ENCODE results near the gene ELFN2.

The ELFN2 gene

DNA sequence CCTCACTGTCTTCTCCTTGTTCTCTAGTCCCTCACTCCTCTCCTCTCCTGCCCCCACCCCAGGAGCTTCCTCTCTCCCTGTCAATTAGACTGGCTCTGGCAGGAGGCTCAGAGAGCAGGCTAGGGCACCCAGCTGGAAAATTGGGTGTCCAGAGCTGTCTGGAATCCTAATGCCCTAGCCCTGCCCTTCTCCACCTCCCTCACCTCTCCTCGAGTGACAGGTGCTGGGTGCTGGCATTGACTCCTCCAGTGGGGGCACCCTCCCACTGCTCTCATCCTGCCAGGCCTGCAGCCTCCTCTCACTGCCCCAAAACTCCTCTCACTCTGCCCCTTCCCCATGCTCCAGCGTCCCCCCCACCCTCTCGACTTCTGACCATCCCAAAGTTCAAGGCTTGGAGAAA is 76.0 kb downstream of the ELFN2 start:
- H3K36me3 ChIP-seq: no peaks in the 10 kb centered on the region
- H3K4me1 ChIP-seq: peaks cover 27 to 87% (median 84%) of the 10 kb centered on the region in 10 experiments
- no peak overlapping the region for H3K4me3 ChIP-seq
- no peaks in the 10 kb centered on the region for H3K9me3 ChIP-seq (replicated peaks in 1 of 11)
- no peak for TF ChIP-seq Cebpa-rat (IDR thresholded peaks at IDR 0.05)
- peaks cover 0 to 28% (median 0%) of the 10 kb centered on the region in 11 experiments; a peak in 4 of 22 replicates for H3K27me3 ChIP-seq
- peak overlapping the region in 3 of 11 experiments; percentile 18 to 44 (median 27); a peak in 3 of 22 replicates for H3K9ac ChIP-seq
- peaks cover 0 to 29% (median 0%) of the 10 kb centered on the region in 11 experiments; a peak in 3 of 22 replicates for H4K20me1 ChIP-seq
- peak overlapping the region in 8 of 11 experiments; percentile 78 to 94 (median 90); a peak in 16 of 22 replicates for H3K4me2 ChIP-seq
- H3K27ac ChIP-seq: peak overlapping the region in 3 of 11 experiments; percentile 87 to 90 (median 88); a peak in 5 of 22 replicates

DNA sequence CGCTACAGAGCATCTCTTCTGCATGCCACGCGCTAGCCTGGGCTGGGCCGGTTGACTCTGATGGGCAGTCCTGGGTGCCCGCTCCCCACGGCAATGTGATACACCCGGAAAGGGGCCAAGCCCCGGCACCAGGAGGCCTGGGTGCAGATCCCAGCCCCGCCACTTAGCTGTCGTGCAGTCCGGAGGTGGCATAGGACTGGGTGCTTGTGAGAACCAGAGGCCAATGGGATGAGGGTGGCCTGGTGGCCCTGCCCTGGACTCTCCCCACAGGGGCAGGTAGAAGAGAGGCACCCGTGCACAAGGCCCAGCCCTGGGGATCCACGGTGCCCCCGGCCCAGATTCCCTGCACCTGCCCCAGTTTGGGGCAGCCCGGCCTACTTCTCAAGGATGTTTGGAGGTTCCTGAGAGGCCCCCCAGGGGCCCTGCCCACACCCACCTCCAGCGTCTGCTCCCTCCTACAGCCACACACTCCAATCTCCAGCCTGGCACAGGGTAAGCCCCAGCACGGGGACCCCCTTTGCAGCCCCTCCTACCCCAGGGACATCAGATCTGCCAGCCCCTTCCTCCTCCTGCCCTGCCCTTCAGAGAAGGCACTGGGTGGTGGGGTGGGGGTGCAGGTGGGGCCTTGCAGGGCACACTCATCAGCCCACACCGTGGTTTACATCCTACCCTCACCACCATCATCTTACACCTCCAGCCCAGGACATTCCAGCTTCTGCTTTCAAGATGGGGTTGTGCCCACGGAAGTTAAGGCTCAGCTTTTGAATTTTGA is 78.0 kb downstream of the ELFN2 start:
- TF ChIP-seq Cebpa-rat (IDR thresholded peaks at IDR 0.05): no peak
- no peaks in the 10 kb centered on the region for H3K36me3 ChIP-seq
- peaks cover 0 to 36% (median 0%) of the 10 kb centered on the region in 11 experiments; a peak in 3 of 22 replicates for H4K20me1 ChIP-seq
- H3K9me3 ChIP-seq (replicated peaks in 1 of 11): no peaks in the 10 kb centered on the region
- H3K9ac ChIP-seq: peak overlapping the region in 4 of 11 experiments; percentile 9 to 52 (median 36); a peak in 6 of 22 replicates
- peaks cover 15 to 67% (median 64%) of the 10 kb centered on the region in 10 experiments for H3K4me1 ChIP-seq
- H3K27ac ChIP-seq: peak overlapping the region in 3 of 11 experiments; percentile 54 to 90 (median 87); a peak in 3 of 22 replicates
- peak overlapping the region in 9 of 11 experiments; percentile 52 to 94 (median 87); a peak in 18 of 22 replicates for H3K4me2 ChIP-seq
- H3K27me3 ChIP-seq: peaks cover 0 to 16% (median 0%) of the 10 kb centered on the region in 11 experiments; a peak in 4 of 22 replicates
- H3K4me3 ChIP-seq: no peak overlapping the region

DNA sequence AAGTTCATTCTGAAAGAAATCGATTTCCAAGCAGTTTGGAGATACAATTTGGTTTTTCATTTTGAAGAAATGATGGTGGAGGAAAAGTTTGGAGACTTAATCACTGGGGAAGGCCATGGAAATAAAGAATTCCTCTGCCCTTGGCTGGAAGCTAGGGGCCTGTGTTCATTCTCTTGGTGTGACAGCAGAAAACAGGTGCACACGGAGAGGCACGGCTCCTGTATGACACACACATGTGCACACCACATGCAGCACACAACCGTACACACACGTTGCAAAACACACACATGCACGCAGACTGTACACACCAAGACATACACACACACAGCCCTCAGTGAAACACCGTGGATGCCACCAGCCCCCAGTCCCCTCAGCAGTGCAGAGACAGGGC is 80.8 kb downstream of the ELFN2 start:
- Histone ChIP-seq H3K9ac (no peak overlapping the region), H3K36me3 (no peaks in the 10 kb centered on the region), H4K20me1 (peaks cover 0 to 36% (median 0%) of the 10 kb centered on the region in 11 experiments; a peak in 4 of 22 replicates), H3K27ac (no peak overlapping the region), H3K4me1 (peaks cover 0 to 49% (median 45%) of the 10 kb centered on the region in 10 experiments; a peak in 18 of 20 replicates), H3K4me3 (no peak overlapping the region), H3K4me2 (no peak overlapping the region), H3K9me3 (replicated peaks in 1 of 11) (no peaks in the 10 kb centered on the region), H3K27me3 (peaks cover 0 to 6% (median 0%) of the 10 kb centered on the region in 11 experiments; a peak in 2 of 22 replicates)
- no peak for TF ChIP-seq Cebpa-rat (IDR thresholded peaks at IDR 0.05)

DNA sequence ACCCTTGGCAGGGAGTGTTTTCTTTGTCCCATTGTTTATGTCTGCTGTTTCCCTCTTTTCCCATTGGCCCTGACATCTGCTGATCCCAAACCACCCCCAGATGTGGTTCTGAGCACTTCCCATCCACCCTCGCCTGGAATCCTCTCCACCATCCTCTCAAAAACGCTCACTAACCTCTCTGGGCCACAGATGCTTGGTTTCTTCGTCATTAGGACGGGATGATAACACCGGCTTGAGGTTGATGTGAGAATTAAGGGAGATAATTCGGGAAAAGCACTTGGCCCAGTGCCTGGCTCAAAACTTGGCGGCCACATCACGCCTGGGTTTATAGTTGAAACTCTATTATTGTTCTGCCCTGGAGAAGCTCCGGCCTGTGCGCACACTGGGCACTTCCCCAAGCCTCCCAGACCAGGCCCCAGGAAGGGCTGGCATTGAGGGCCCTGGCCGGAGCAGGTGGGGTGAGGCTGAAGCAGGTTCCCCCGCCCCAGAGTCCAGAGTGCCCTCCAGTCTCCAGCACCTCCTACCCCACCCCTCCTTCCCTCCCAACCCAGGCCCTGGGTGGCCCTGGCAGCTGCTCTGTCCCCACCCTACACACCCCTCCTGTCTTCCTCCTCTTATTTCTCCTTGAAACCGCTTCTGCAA is 81.3 kb downstream of the ELFN2 start:
- H3K4me2 ChIP-seq: no peak overlapping the region
- H3K27ac ChIP-seq: no peak overlapping the region
- H4K20me1 ChIP-seq: peaks cover 0 to 41% (median 0%) of the 10 kb centered on the region in 11 experiments; a peak in 4 of 22 replicates
- H3K9ac ChIP-seq: no peak overlapping the region
- peaks cover 0 to 8% (median 0%) of the 10 kb centered on the region in 11 experiments; a peak in 2 of 22 replicates for H3K27me3 ChIP-seq
- peaks cover 0 to 43% (median 40%) of the 10 kb centered on the region in 10 experiments; a peak in 18 of 20 replicates for H3K4me1 ChIP-seq
- no peak overlapping the region for H3K4me3 ChIP-seq
- no peak for TF ChIP-seq Cebpa-rat (IDR thresholded peaks at IDR 0.05)
- no peaks in the 10 kb centered on the region for H3K36me3 ChIP-seq
- no peaks in the 10 kb centered on the region for H3K9me3 ChIP-seq (replicated peaks in 1 of 11)

DNA sequence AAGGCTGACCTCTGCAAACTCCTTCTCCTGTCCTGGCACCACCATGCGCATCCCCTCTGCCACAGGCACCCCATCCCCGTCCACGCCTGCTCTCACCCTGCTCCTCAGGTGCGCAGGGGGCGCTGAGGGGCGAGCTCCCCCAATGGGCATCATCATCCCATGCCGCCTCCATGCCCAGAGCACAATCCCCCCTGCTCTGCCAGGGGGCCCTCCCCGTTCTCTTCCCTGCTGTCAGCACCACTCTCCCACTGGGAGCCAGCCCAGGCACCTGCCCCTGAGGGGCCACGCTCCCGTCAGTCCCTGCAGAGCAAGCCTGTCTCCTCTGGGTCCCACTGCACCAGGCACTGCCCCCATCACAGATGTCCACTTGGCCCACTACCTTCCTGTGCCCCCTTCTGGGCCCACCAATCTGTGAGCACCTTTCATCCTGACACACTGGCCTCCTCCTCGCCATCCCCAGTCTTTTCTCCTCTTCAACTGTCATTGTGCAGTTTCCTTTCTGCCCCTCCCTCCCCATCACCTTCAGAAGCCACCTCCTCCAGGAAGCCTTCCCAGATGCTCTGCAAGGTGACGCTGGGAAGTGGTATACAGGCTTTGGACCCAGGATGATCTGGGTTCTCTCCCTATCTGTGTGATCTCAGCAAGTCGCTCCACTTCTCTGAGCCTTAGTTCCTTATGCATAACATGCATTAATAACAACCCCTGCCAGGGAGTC is 82.4 kb downstream of the ELFN2 start:
- no peak for TF ChIP-seq Cebpa-rat (IDR thresholded peaks at IDR 0.05)
- H4K20me1 ChIP-seq: peaks cover 0 to 36% (median 0%) of the 10 kb centered on the region in 11 experiments; a peak in 4 of 22 replicates
- H3K4me3 ChIP-seq: no peak overlapping the region
- H3K36me3 ChIP-seq: no peaks in the 10 kb centered on the region
- no peaks in the 10 kb centered on the region for H3K9me3 ChIP-seq (replicated peaks in 1 of 11)
- peaks cover 0 to 10% (median 0%) of the 10 kb centered on the region in 11 experiments; a peak in 2 of 22 replicates for H3K27me3 ChIP-seq
- H3K4me2 ChIP-seq: no peak overlapping the region
- no peak overlapping the region for H3K27ac ChIP-seq
- H3K9ac ChIP-seq: no peak overlapping the region
- H3K4me1 ChIP-seq: peaks cover 0 to 33% (median 29%) of the 10 kb centered on the region in 10 experiments; a peak in 18 of 20 replicates

DNA sequence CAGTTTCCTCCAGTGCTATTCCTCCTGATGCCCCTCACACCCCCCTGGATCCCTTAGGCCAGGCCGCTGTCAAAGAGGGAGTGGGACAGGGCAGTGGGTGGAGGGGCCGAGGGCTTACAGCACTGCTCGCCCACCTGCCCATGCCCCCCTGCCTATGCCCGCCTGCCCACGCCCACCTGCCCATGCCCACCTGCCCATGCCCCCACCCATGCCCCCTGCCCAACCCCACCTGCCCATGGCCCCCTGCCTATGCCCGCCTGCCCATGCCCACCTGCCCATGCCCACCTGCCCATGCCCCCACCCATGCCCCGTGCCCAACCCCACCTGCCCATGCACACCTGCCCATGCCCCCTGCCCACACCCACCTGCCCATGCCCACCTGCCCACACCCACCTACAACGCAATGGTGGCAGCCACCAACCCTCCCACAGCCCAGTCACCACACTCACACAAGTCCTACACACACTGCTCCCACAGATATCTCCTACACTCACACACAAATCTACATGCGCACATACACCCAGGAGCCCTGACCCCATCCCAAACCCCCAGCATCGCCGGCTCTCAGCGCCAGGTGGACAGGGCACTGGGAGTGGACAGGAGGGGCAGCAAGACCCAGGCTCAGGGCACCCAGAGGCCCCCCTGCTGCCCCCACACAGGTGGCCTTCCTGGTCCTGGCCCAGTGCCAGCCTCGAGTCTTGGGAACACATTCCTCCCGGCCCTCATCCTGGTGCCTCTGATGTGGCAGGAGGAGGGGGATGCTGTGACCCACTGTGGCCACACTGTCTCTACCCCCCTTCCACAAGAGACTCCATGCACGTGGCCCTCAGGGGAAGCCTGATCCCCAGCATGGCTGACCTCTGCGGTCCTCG is 83.2 kb downstream of the ELFN2 start:
- no peak overlapping the region for H3K4me3 ChIP-seq
- no peaks in the 10 kb centered on the region for H3K36me3 ChIP-seq
- no peak overlapping the region for H3K9ac ChIP-seq
- H3K9me3 ChIP-seq (replicated peaks in 1 of 11): no peaks in the 10 kb centered on the region
- peaks cover 0 to 25% (median 21%) of the 10 kb centered on the region in 10 experiments; a peak in 18 of 20 replicates for H3K4me1 ChIP-seq
- H4K20me1 ChIP-seq: peaks cover 0 to 34% (median 0%) of the 10 kb centered on the region in 11 experiments; a peak in 4 of 22 replicates
- TF ChIP-seq Cebpa-rat (IDR thresholded peaks at IDR 0.05): no peak
- peaks cover 0 to 10% (median 0%) of the 10 kb centered on the region in 11 experiments; a peak in 2 of 22 replicates for H3K27me3 ChIP-seq
- H3K27ac ChIP-seq: no peak overlapping the region
- H3K4me2 ChIP-seq: no peak overlapping the region

DNA sequence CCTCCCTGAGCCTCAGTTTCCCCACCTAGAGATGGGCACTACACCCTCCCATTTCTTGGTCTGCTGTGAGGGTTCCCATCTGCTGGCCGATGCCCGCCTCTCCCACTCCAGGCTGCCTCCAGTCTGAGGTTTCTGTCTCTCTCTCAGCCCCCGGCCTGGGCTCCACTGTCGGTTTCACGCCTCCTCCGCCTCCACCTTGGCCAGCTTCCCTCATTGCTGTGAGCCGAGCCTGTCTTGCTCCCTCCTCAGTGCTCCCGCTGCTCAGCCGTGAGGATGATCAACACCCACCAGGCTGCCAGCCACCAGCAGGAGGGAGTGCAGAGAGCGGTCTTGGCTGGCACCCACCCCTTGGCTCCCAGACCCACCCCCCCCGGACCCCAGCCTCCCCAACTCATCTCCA is 83.9 kb downstream of the ELFN2 start:
- no peak overlapping the region for H3K27ac ChIP-seq

More for the DNA sequence above, 83.9 kb downstream of the ELFN2 start:
- H3K9ac ChIP-seq: no peak overlapping the region
- H3K4me1 ChIP-seq: peaks cover 0 to 17% (median 14%) of the 10 kb centered on the region in 10 experiments; a peak in 18 of 20 replicates
- peaks cover 0 to 30% (median 0%) of the 10 kb centered on the region in 11 experiments; a peak in 3 of 22 replicates for H4K20me1 ChIP-seq
- peaks cover 0 to 13% (median under 1%) of the 10 kb centered on the region in 11 experiments; a peak in 9 of 22 replicates for H3K27me3 ChIP-seq
- H3K9me3 ChIP-seq (replicated peaks in 1 of 11): no peaks in the 10 kb centered on the region
- H3K4me2 ChIP-seq: no peak overlapping the region
- H3K36me3 ChIP-seq: no peaks in the 10 kb centered on the region
- no peak overlapping the region for H3K4me3 ChIP-seq
- no peak for TF ChIP-seq Cebpa-rat (IDR thresholded peaks at IDR 0.05)

All from BLaER1 treated with 17β-estradiol and CSF1 and Interleukin-3, amounts not matched to agents 10 nM and 100 nM (cell line).